Gastroesophageal sphincter (tissue), 3 donors: ENCODE measurements around the gene RNPEP.

ENCODE experiments used
- CTCF ChIP-seq, 4 experiments: fragments of 200-600 bp in 2 of 4; fragments of 450-650 bp in 2 of 4; sonication (generic) in 1 of 4; IDR thresholded peaks; one replicate each; pipeline ENCODE4 v1.5.1; 2017 to 2019; ENCODE audit warnings: antibody characterized with exemption in 4 of 4, mild to moderate bottlenecking in 2 of 4, moderate library complexity in 2 of 4
- EP300 ChIP-seq: sonication (generic); formaldehyde crosslinking; IDR thresholded peaks from one replicate; pipeline ENCODE4 v1.6.1; 2017; ENCODE audit warnings: antibody characterized with exemption, mild to moderate bottlenecking
- POLR2A ChIP-seq, 2 donors: fragments of 450-650 bp; IDR thresholded peaks; one replicate each; pipeline ENCODE4 v1.6.1; 2017; ENCODE audit warnings: antibody characterized with exemption in 2 of 2, mild to moderate bottlenecking in 2 of 2, moderate library complexity in 1 of 2

- TF ChIP-seq EP300 (no peak), CTCF (IDR thresholded peaks at IDR 0.05) (no peak), POLR2A (IDR thresholded peaks at IDR 0.05) (no peak)
Observed at GRCh38 chr1:201982082-201982622, 296 bp upstream of the RNPEP start.
